HG03108 (cell line): ENCODE measurements around the gene TMEM151B.
"Not testable (repeated sequence)": the region's sequence is repeated elsewhere in the genome, so short reads cannot be mapped to it uniquely, and the experiment has no call there.

ENCODE experiments used
- ATAC-seq: cut with Tn5 transposase; IDR thresholded peaks from one replicate; pipeline ENCODE4 v1.9.1; 2021; ENCODE audit warnings: moderate library complexity; ENCODE audit not compliant: unreplicated experiment

The TMEM151B gene

DNA sequence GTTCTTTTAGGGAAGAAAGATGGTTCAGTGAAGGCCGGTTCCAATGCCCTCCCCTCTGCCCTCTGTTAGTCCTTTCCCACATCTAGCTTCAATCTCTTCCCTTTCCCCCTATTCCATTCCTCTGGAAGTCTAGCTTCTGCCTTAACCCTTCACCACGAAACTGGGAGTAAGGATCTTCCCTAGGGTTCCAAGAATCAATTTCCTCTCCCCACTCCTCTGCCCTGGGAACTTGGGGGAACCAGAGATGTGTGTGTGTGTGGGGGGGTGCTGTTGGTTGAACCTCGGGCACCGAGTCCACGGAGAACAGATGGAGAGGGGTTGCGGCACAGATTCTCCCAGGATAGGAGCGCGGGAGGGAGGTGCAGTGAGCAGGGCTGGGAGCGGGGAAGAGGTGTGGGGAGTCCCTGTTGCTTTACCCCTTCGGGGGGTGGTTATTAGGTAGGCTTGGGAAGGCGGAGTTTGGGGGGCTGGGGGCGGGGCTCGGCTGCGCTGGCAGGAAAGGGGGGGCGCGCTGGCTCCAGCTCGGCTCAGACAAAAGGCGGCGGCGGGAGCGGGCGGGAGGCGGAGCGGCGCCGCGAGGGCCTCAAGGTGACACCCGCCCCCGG, at the start of gene TMEM151B:
Gene TMEM151B (plus strand): TSS at position 530 of the 605 bp plus-strand sequence. CDS start 293 bp downstream, outside the sequence.
- no peak for ATAC-seq

DNA sequence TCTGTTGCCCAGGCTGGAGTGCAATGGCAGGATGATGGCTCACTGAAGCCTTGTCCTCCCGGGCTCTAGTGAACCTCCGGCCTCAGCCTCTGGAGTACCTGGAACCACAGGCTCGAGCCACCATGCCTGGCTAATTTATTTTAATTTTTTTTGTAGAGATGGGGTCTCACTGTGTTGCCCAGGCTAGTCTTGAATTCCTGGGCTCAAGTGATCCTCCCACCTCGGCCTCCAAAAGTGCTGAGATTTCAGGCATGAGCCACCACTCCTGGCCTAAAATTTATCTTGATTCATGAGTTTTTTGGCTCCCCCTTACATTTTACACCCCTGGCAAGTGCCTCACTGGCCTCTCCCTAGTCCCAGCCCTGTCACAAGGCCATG, 49.3 kb upstream of the TMEM151B start:
- ATAC-seq: no peak

DNA sequence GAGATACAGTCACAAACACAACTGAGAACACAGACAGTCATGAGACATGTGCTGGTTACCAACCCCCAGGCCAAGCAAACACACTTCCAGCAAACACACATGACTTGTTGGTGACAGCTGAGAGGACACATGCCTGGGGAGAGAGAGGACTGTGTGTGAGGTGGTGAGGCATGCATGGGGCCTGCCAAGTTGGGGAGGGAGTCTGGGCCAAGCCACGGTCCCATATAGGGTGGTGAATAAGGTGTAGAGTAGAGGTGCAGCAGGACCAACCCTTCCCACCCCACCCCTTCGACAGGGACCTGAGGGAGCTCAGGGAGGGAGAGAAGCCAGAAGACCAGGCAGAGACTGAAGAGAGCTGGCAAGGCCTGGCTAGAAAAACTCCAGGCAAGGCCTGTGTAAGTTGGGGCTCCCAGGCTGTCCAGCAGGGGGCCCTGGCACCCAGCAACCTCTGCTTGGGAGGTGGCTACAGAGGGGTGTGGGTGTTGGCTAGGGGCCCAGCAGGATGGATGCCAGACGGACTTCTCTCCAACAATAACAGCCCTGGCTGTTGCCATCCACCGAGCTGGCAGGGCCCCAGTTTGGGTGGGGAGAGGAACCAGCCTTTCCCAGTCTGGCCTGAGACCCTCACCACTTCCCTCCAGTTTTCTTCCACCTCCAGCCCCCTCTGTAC, 48.8 kb upstream of the TMEM151B start:
- ATAC-seq: peak; percentile 33

DNA sequence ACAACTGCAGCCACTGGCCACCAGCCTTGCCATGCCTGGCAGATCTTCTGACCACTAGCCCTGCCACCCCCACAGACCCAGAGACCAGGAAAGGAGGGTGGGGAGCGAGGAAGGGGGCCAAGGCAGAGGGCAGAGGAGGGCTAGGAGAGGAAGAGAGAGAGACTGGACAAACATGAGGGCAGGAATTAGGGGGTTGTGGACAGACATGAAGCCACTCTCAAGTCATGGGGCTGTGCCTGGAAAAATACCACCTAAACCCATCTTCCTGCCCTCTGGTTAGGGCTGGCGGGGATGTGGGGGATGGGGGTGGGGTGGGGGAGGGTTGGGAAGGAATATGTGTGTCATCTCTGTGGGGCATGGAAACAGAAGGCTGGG, 48.3 kb upstream of the TMEM151B start:
- ATAC-seq: no peak

DNA sequence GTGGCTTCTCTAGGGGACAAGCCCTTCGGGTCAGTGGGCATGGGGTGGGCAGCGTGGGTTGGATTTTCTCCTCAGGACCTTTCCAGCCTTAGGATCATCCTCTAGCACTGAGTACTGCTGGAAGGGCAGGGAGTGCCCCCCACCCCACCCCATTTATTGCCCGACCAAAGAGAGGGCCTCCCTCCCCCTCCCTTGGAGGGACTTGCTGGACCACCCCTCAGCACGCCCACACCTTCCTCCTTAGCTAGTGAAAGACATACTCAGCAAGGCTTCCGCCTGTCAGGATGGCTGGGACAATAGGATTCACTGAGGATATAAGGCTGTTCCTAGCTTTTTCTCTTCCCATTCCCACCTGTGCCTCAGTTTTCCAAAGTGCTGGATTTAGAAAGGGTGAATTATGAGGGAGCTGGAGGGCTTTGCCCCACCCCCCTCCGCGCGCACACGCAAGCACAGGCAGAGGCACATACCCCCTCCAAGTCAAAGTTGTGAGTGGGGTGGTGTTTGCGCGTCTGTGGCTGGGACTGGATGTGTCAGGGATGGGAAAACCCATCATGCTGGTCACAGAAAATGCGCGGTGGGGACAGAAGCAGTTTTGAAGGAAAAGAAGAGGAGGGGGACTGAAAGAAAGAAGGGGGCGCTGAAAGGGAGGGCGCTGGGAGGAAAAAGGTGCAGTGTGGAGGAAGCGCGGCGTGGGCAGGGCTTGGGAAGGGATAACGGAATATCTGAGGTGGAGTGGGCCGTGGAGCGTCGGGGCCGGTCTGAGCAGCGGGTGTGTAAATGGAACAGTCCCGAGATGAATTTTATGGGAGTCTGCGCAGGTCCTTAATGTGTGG, 47.5 kb upstream of the TMEM151B start:
- no peak for ATAC-seq

DNA sequence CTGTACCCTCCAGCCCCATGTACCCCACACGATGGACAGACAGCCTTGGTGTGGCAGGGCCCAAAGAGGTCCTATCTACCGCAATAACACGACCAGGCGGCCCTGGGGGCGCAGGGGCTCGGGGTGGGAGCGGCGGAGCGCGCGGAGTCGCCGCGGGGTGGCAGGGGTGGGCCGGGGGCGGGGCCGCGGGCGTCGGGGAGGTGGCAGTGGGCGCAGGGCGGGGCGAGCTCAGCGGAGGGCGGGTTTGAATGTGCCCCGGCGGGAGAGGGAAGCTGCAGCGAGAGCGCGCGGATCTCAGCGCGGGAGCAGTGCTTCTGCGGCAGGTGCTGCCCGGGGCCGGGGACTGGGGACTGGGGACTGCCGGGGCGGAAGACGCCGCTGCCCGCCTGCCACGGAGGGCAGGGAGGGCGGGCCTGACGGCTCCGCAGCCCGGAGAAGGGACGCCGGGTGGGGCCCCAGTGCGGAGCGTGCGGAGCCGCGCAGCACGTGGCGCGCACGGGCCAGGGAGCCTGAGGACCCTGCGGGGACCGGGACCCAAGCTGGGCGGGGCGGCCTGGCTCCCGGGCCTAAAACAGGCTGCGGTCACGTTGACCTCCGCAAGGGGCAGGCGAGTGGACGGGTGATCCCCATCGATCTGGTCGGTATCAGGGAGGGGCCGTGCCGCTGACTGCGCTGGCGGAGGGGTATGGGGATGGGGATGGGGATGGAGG, 46.8 kb upstream of the TMEM151B start, which contains the start of gene SLC29A1:
Gene SLC29A1 (plus strand): TSS at position 277 of the 710 bp plus-strand sequence. CDS start 3,719 bp downstream, outside the sequence.
- peak; percentile 32 for ATAC-seq

DNA sequence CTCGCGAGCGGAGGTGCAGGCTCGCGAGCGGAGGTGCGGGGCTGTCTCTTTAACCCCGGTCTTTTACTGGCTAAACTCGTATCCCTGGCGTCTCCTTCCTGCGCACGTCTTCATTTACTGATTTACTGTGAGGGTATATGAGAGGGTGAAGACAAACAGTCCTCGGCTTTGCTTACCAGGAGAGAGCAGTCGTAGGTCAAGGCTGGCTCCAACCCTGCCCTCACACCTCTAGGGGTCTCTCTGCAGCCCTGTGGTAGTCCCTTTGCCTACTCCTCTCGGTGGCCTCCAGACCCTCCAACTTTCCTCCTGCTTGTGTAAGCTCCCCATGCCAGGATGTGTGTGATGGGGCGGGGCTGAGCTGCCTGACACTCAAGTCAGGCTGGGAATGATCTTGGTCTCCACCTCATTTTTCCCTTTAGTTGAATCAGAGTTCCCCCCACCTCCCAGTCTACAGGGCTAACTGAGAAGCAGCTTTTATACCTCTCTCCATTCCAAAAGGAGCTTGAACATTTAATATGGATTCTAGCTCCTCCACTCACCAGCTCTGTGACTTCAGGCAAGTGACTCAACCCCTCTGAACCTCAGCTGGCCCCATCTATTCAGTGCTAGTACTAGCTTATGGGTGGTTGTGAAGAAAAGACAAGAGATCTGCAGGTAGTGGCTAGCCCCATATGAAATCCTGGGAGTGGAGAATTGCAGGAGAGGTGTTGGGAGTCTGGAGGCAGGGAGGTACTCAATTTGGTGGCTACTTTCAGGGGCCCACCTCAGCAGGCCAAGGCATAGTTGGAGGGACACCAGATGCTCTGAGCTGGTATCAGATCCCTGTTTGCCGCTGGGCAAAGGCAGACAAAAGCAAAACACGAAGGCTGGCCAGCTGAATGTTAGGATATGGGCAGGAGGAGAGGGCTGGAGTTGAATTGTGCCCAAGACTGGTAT, 46.0 kb upstream of the TMEM151B start:
- ATAC-seq: peak; percentile 7

DNA sequence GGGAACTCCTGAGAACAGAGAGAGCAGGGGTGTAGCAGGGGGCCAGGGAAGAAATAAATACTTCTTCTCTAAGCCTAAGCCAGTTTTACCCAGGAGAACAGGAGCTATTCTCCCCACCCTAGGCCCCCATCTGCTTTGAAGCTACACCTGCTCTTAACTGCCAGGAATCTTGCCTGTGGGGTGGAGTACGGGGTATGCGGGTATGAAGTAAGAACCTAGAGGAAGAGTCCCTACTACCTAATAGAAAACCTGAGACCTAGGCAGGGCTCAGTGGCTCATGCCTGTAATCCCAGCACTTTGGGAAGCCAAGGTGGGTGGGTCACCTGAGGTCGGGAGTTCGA, 45.3 kb upstream of the TMEM151B start:
- no peak for ATAC-seq

DNA sequence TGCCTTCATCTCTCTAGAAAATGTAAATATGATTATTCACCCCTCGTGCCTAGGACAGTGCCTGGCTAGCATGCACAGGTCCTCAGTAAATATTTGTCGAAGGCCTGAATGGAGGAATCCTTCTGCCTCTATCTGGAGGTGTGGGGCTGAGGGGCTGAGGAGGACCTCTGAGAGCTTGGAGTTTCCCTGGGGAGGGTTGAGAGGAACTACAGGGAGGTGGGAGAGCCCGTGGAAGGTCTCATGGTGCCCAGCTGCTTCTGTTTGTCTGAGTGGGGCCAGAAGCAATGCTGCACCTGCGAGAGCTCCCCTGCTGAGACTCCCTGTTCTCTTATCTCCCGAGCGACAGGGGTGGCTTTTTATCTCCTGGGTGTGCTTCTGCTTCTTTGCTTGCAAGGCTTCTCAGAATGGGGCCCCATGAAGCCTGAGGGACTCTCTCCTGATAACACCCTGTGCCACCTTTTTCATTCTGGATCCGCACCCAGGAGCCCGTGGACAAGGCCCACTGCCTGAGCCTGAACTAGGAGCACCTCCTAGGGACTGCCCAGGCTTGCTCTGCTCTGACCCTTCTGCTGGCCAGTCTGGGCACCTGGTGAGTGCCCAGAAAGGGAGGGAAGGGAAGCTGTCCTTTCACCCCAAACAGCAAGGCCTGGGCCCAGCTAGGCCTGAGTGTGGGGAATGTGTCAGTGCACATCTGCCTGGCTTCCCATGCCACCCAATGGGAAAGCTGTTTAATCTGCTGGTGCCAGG, 44.5 kb upstream of the TMEM151B start:
- ATAC-seq: no peak

DNA sequence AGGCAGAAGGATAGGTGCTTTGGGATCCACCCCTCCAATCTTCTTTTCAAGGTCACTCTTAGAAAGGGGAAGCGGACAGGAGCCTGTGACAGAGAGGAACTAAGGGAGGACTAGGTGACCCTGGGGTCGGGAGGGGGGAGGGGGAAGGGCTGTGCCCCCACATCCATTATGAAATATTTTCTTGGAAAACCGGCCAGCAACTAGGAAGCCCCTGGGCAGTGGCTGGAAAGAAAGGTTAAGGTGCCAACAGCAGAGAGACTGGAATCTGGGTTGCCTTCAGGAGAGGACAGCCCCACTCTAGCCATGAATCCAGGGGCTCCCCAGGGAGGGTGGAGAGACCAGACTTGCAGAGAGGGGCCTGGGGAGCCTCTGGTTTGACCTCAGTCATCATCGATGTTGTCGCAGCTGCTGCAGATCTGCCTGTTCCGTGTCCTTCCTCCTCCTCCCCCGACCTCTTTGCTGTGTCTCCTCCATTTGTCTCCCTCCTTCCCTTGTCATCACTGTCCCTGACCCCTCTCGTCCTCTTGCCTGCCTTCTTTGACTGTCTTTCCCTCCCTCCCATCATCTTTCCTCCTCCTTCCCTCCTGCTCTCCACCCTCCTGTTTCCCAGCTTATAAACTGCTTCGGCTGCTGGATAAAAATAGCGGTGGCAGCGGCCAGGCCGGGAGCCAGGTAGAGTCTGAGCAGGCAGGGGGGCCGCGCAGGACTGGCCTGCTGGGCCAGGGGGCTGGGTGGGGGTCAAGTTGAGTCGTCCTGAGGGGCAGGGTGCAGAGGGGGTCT, 43.7 kb upstream of the TMEM151B start:
- ATAC-seq: no peak

DNA sequence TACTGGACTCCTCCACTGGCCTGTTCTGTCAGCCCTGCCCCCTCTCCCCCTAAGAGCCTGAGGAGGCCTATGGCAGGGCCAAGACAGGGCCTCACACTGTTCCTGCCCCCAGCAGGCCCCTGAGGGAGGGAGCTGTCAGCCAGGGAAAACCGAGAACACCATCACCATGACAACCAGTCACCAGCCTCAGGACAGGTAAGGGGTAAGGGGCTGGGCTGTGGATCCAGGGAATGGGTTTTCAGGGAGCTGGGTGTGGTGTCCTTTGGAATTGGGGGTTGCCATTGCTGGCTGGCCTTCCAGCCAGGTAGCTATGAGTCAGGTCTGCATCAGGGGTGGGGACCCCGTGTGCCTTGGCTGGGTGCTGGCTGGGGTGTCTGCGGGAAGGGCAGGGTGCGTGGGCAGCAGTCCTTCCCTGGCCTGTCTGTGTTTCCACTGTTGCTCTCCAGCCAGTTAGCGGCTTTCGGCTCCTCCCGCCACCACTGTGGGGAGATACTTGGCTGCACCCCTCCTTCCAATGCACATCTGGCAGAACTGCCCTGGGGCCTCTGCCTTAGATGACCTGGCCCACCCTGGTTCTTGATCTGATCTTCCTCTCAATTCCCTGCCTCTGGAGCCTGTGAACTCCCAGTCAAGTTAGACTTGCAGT, 43.0 kb upstream of the TMEM151B start:
- ATAC-seq: no peak

DNA sequence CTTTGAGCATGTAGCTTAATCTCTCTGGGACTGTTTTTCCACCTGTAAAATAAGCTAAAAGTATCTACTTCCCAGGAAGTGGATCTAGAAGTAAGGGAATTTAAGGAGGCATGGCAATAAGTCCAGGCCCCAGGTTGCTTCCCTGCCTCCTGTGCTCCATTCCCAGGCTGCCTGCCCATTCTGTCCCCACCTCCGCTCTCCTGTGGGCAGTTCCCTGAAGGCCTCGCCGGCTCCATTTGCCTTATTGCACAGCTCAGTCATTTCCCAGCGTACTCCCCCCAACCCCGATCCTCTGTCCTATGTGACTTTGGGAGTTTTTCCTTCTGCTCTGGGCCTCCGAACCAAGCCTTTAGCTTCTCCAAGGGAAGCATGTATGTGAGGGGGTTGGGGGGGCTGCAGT, 42.2 kb upstream of the TMEM151B start:
- no peak for ATAC-seq

DNA sequence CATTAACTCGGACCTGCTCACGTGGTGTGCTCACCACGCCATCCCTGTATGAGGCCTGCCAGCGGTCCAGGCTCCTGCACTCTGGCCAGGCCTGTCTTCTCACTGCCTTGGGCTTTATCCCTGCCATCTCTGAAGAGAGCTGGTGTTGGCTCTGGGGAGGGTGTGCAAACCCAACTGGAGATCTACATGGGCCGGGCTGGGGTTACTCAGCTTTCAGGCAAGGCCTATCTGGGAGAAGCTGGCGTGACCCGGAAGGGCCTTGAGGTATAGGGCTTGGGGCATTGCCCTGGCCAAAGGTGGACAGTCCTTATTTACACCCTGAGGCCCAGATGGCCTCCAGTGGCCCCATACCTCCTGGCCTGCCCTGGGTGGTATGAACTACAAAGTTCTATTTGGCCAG, 41.8 kb upstream of the TMEM151B start:
- ATAC-seq: no peak

DNA sequence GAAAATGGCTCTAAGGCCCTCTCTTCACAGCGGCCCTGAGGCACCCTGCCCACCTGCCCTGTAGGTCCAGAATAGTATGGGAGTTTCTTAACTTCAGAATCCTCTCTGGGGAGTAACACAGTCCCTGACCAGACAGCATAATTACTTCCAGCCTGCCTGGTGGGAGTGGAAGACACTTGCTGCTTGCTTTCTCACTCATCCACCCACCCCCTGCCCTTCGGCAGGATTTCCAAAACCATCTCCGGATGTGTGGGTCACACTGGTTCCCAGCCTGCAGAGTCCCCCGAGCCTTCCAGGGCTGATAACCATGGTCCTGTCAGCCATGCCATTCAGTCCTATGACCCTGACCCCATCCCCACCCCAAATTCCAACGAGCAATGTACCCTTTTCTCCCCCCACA, 41.4 kb upstream of the TMEM151B start:
- ATAC-seq: no peak

DNA sequence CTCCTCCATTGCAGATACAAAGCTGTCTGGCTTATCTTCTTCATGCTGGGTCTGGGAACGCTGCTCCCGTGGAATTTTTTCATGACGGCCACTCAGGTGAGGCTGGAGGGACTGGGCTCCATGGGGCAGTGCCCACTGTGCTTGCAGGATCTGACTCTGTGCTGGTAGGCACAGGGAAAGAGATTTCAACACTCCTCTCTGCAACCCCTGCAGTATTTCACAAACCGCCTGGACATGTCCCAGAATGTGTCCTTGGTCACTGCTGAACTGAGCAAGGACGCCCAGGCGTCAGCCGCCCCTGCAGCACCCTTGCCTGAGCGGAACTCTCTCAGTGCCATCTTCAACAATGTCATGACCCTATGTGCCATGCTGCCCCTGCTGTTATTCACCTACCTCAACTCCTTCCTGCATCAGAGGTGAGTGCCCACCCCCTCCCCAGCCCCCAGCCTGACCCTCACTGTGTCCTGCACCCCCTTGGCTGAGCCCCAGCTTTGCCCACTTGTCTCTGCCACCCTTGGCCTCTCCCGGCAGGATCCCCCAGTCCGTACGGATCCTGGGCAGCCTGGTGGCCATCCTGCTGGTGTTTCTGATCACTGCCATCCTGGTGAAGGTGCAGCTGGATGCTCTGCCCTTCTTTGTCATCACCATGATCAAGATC, 40.7 kb upstream of the TMEM151B start:
- no peak for ATAC-seq

DNA sequence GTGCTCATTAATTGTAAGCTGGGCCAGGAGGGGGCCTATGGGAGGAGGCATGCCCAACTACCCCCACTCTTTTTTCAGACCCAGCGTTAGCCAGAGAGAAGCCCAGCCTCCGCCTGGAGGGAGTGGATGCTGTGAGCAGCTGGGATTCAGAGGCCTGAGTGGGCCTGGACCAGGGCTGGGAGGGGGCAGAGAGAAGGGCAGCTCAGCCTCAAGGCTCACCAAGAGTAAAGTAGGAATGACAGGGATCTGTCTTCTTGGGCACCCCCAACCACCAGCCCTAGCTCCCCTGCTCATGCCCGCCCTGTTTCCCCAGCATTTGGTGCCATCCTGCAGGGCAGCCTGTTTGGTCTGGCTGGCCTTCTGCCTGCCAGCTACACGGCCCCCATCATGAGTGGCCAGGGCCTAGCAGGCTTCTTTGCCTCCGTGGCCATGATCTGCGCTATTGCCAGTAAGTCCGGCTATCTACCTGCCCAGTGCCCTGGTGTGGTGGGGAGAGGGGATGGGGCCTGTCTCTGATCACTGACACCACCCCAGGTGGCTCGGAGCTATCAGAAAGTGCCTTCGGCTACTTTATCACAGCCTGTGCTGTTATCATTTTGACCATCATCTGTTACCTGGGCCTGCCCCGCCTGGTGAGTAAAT, 40.1 kb upstream of the TMEM151B start:
- no peak for ATAC-seq

DNA sequence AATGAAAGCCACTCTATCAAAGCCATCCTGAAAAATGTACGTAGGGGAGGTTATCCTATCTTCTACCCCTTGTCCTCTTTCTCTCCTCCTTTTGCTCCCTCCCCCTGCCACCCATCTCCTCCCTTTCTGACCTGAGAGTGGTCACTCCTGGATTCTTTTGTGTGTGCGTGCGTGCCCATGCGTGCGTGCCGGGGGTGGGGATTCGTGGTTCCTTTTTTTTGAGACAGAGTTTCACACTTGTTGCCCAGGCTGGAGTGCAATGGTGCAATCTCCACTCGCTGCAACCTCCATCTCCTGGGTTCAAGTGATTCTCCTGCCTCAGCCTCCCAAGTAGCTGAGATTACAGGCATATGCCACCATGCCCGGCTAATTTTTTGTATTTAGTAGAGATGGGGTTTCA, 38.8 kb upstream of the TMEM151B start:
- ATAC-seq: not testable (repeated sequence)
